Upper lobe of right lung (tissue), 1 donor: ENCODE data around the gene INSYN2B. TPM values are rescaled to one million over a fixed set of nuclear protein-coding genes. Genes with fewer than 3 reads are reported as not detected.
A peak's percentile ranks its signal among the peaks of the same experiment; 100 is the strongest.
"Not testable (repeated sequence)": the region's sequence is repeated elsewhere in the genome, so short reads cannot be mapped to it uniquely, and the experiment has no call there.

Source experiments
- ATAC-seq: fragments of 200-7000 bp; cut with Tn5 transposase; one replicate; pipeline ENCODE4 v1.9.1; 2020; ENCODE audit warnings: mild to moderate bottlenecking, moderate library complexity
- DNase-seq: peaks from one replicate; pipeline ENCODE4 v3.0.0-alpha.2; 2020
- H3K27ac ChIP-seq: fragments of 200-600 bp; one replicate; pipeline ENCODE4 v1.8.0; 2022
- H3K27me3 ChIP-seq: fragments of 200-600 bp; one replicate; pipeline ENCODE4 v1.8.0; 2022; ENCODE audit warnings: mild to moderate bottlenecking
- H3K36me3 ChIP-seq: fragments of 200-600 bp; one replicate; pipeline ENCODE4 v1.8.0; 2022
- H3K4me1 ChIP-seq: fragments of 200-600 bp; one replicate; pipeline ENCODE4 v1.8.0; 2022
- H3K4me3 ChIP-seq: fragments of 200-600 bp; one replicate; pipeline ENCODE4 v1.8.0; 2022; ENCODE audit warnings: mild to moderate bottlenecking
- H3K9me3 ChIP-seq: fragments of 200-600 bp; one replicate; pipeline ENCODE4 v1.8.0; 2022
- intact Hi-C: fragments of 100-400 bp; cut with DNase I; formaldehyde crosslinking; loops from one replicate; pipeline ENCODE4 v1.11.0; 2022
- total RNA-seq: library from RNA; stranded (reverse); fragmentation: NEBNext Ultra II Directional; extraction: Animal tissue kit (Norgen Biotek cat#: 25700); gene quantifications from one replicate; pipeline ENCODE4 v1.2.1, GENCODE V29; 2021
- TF ChIP-seq, protein P1 (sequence below): fragments of 200-600 bp; IDR thresholded peaks from one replicate; pipeline ENCODE4 v1.8.0; 2022; ENCODE audit warnings: antibody characterized with exemption
- donor health status: DM: no; HTN: yes; CAD: no; lungs with severe emphysema.

INSYN2B gene
- total RNA-seq, 1 donor from 2014 or later = 0.17 TPM

DNA sequence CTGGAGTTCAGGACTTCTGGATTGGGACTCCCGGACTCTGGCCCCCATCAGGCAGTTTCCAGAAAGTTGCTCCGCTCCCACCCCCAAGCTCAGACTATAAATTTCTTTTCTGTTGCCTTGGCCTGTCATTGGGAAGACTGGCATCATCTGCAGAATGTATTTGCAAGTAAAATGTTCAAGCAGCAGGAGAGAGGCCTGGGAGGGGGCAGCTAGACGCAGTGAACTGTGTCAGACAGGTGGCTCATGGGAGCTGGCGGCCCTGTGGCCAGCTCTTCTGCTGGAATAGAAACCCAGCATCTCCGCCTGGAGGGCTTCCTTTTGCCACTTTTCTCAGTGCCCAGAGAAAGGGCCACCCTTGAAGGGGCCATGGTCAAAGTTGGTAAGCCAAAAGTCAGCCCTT lies 16.0 kb downstream of the INSYN2B start:
- Histone ChIP-seq H3K27me3 (no peaks in the 10 kb centered on the region), H3K9me3 (no peaks in the 10 kb centered on the region), H3K36me3 (no peaks in the 10 kb centered on the region), H3K4me1 (no peaks in the 10 kb centered on the region), H3K27ac (no peak overlapping the region), H3K4me3 (no peak overlapping the region)
- intact Hi-C loops = no loop called here
- TF ChIP-seq, protein P1, sequence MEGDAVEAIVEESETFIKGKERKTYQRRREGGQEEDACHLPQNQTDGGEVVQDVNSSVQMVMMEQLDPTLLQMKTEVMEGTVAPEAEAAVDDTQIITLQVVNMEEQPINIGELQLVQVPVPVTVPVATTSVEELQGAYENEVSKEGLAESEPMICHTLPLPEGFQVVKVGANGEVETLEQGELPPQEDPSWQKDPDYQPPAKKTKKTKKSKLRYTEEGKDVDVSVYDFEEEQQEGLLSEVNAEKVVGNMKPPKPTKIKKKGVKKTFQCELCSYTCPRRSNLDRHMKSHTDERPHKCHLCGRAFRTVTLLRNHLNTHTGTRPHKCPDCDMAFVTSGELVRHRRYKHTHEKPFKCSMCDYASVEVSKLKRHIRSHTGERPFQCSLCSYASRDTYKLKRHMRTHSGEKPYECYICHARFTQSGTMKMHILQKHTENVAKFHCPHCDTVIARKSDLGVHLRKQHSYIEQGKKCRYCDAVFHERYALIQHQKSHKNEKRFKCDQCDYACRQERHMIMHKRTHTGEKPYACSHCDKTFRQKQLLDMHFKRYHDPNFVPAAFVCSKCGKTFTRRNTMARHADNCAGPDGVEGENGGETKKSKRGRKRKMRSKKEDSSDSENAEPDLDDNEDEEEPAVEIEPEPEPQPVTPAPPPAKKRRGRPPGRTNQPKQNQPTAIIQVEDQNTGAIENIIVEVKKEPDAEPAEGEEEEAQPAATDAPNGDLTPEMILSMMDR = no peak
- ATAC-seq = no peak
- DNase-seq = no peak

DNA sequence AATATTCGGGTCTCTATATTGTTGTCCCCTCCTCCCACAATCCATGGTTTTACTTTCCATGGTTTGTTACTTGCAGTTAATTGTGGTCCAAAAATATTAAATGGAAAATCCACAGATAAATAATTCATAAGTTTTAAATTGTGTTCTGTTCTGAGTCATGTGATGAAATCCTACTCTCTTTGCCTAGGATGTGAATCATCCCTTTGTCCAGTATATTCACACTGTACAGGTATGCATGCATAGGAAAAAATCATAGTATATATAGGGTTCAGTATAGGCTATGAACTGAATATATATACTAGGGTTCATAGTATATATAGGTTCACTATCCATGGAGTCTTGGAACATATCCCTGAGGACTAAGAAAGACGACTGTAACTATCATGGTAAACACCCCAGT lies 19.6 kb downstream of the INSYN2B start:
- DNase-seq = no peak
- intact Hi-C loops = no loop called here
- no peaks in the 10 kb centered on the region for H3K9me3 ChIP-seq
- no peak for ATAC-seq
- H3K36me3 ChIP-seq = no peaks in the 10 kb centered on the region
- no peak overlapping the region for H3K27ac ChIP-seq
- no peaks in the 10 kb centered on the region for H3K4me1 ChIP-seq
- H3K27me3 ChIP-seq = no peaks in the 10 kb centered on the region
- no peak overlapping the region for H3K4me3 ChIP-seq
- TF ChIP-seq, protein P1 = no peak

DNA sequence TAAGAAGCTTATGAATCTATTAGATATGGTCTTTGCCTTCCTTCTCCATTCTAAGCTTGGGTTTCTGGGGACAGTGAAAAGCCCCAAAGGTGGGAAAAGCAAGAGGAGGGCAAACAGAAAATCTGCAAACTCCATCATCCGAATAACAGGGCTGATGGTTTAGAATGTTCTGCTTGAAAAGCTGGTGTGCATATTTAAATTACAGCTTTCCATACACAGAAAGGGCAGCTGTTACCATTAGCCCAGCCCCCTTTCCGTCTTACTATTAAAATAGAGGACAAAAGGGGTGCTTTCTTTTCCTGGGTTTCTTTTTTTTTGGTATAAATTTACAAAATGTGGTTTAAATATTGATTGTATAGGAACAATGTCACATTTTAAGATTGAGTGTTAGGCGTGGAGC lies 22.0 kb downstream of the INSYN2B start:
- TF ChIP-seq, protein P1 = no peak
- ATAC-seq (no peak), DNase-seq (no peak)
- Histone ChIP-seq H3K9me3 (no peaks in the 10 kb centered on the region), H3K27me3 (no peaks in the 10 kb centered on the region), H3K4me1 (no peaks in the 10 kb centered on the region), H3K36me3 (no peaks in the 10 kb centered on the region), H3K27ac (no peak overlapping the region), H3K4me3 (no peak overlapping the region)
- intact Hi-C loops = no loop called here

DNA sequence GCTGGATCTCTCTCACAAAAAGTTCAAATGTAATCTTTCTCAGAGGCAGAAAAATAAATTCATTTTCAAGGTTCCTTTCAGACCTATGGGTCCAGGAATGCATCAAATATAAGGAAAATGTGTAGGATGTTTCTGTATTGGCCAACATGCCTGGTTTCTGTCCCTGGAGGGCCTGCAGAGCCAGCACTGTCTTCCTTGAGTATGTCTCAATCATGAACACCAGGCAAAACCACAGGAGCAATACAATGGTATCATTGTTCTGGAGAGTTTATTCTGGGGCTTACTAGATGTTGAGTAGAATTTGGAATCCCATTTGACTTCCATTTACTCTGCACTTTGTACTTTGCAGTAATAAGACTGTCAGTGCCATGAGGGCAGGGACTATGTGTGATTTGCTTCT lies 23.5 kb downstream of the INSYN2B start:
- TF ChIP-seq, protein P1 = no peak
- H3K36me3 ChIP-seq = no peaks in the 10 kb centered on the region
- H3K27me3 ChIP-seq = no peaks in the 10 kb centered on the region
- H3K27ac ChIP-seq = no peak overlapping the region
- no peaks in the 10 kb centered on the region for H3K4me1 ChIP-seq
- DNase-seq (no peak), ATAC-seq (no peak)
- no peaks in the 10 kb centered on the region for H3K9me3 ChIP-seq
- intact Hi-C loops = no loop called here
- no peak overlapping the region for H3K4me3 ChIP-seq

DNA sequence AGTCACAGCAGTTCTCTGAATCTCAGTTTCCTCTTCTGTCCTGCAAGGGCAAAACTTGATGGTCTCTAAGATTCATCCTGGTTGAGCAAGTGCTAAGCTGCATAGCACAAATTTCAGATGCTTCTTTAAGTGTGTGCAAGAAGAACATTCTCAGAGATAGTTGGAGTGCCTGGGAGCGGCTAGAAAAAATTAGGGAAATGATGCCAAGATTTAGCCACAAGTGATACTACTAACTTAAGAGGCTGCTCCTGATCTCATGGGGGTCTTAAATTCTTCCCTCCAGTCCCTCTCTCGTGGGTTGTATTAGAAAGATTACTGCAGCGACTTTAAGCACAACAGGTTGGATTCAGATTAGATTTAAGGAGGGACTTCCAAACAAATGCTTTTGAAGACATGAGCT lies 24.2 kb downstream of the INSYN2B start:
- no peaks in the 10 kb centered on the region for H3K27me3 ChIP-seq
- H3K36me3 ChIP-seq = no peaks in the 10 kb centered on the region
- intact Hi-C loops = no loop called here
- DNase-seq = no peak
- no peaks in the 10 kb centered on the region for H3K4me1 ChIP-seq
- no peak for ATAC-seq
- no peak overlapping the region for H3K4me3 ChIP-seq
- H3K27ac ChIP-seq = no peak overlapping the region
- no peaks in the 10 kb centered on the region for H3K9me3 ChIP-seq
- TF ChIP-seq, protein P1 = no peak

DNA sequence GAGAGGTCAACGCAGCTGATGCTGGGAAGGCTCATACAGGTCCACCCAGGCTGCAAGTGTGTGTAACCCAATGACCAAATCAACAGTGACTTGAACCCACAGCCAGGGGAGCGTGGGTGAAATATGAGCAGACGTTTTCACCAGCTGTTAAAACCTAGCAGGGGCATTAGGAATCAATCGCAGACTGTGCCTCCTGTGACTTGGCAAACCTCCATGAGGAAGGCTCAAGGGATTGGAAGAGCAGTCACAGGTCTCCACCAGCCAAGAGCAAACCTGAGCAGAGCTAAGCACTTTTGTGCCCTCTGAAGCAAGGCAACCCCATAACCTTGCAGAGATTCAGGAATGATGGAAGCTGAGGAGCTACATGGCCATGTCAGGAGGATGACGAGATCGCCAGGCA lies 25.5 kb downstream of the INSYN2B start:
- no peak overlapping the region for H3K27ac ChIP-seq
- no peaks in the 10 kb centered on the region for H3K36me3 ChIP-seq
- DNase-seq (no peak), ATAC-seq (no peak)
- TF ChIP-seq, protein P1 = no peak
- H3K9me3 ChIP-seq = no peaks in the 10 kb centered on the region
- no peak overlapping the region for H3K4me3 ChIP-seq
- intact Hi-C loops = no loop called here
- no peaks in the 10 kb centered on the region for H3K27me3 ChIP-seq
- no peaks in the 10 kb centered on the region for H3K4me1 ChIP-seq

DNA sequence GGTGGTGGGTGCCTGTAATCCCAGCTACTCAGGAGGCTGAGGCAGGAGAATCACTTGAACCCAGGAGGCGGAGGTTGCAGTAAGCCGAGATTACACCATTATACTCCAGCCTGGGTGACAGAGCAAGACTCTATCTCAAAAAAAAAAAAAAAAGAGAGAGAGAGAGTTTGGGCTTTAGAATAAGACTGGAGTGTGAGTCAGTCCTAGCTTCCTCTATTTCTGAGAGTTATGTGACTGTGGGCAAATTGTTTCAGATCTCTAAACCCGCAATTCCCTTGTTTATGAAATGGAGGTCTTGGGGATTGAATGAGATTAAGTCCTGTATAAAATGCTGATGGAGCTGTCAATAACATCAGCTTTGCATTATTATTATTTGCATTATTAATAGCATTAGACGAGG lies 27.1 kb downstream of the INSYN2B start:
- DNase-seq, intact Hi-C loops, H3K27ac ChIP-seq, H3K27me3 ChIP-seq, H3K4me1 ChIP-seq, H3K36me3 ChIP-seq, H3K4me3 ChIP-seq, H3K9me3 ChIP-seq: not testable (repeated sequence)
- peak; percentile 55 for ATAC-seq
